HK-2 (cell line): ENCODE measurements around the gene PPP6R3.

Experiments used
- DNase-seq: peaks from one replicate; pipeline ENCODE4 v3.0.0-alpha.2; 2018; ENCODE audit not compliant: unreplicated experiment

Gene PPP6R3

DNA sequence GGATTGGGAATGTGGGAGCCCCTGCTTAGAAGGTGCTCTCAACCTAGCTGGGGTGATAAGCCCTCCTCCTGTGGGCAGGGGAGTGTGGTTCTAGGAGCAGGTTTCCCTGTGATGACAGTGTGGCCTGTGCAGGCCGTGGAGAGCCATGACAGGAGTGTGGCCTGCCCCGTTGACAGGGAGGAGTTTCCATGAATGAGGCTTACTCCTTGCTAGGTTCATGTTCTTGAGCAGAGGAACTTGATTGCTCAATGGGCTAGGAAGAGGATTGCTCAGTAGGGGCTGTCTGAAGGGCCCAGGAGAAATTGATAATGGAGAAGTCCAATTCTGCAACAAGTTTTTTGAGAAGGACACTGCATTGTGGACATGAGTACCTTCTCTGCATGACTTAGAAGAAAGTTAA is 92.0 kb downstream of the PPP6R3 start:
- DNase-seq: no peak

DNA sequence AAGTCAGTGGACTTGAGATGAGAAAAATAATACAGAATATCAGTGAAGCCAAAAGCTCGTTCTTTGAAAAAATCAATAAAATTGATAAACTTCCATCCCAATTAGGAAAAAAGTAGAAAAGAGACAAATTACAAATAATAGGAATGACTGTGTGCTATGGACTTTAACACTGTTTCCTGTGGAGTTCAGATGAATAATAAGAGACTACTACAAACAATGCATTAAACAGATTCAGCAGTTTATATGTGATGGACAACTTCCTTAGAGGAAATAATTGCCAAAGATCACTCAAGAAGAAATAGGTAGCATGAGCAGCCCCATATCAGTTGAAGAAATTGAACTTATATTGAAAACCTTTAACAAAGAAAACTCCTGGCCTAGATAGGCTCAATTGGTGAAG is 99.7 kb downstream of the PPP6R3 start:
- DNase-seq: no peak

DNA sequence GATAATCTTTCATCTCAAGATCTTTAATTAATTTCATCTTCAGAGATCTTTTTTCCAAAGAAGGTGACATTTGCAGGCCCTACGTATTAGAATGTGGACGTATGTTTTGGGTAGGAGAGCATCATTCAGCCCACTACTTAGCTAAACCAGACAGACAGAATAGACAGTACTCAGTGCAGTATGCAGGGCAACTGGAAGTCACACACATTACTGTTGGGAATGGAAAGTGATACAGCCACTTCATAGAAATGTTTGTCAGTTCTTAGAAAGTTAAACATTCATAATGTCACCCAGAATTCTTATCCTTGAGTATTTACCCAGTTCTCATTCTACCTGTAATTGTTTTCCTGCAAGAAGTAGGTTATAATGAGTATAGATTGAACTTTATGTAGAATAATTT is 102.9 kb downstream of the PPP6R3 start:
- no peak for DNase-seq

DNA sequence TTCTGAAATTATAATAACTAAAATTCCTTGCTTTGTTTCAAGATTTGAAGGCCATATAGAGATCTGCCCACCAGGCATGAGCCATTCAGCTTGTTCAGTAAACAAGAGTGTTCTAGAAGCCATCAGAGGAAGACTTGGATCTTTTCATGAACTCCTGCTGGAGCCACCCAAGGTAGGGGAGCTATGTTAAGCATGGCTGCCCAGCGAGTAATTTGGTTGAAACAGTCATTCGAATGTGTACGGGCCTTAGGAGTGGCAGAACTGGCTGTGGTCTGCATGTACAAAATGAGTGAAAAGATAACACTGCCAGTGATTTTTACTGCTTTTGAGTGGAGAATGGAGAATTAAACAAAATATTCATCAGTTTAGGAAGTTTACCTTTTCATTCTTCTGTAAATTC is 103.7 kb downstream of the PPP6R3 start:
- DNase-seq: no peak

GRCh38 chr11:68565768-68566167 is 105.2 kb downstream of the PPP6R3 start:
- no peak for DNase-seq

DNA sequence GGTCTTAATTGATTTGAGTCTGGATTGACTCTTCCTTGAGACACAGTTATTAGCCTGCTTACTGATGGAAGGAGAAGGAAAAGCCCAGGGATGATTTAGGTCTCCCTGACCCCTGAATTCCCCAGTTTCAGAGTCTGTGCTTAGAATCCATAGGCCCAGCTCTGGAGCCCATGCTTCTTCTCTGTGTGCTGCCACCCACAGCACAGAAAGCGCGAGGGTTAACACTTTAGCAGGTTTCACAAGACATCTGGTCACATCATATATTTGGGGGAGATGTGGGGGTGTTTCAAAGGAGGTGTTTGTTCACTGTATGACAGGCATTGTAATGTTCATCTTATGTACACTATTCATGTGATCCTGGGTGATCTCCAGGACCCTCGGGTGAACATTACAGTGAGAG is 107.0 kb downstream of the PPP6R3 start:
- DNase-seq: no peak

DNA sequence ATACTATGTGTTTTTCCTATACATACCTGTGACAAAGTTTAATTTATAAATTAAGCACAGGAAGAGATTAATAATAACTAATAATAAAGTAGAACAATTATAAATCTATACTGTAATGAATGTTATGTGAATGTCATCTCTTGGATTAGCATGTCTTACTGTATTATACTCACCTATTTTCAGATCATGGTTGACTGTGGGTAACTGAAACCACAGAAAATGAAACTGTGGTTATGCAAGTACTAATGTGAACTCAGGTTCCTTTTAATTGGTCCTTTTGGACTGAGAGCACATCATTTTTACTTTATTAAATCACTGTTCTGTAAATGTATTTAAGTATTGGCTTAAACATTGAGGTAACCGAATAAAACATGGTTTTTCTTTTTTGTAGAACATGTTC is 108.8 kb downstream of the PPP6R3 start:
- DNase-seq: no peak

- no peak for DNase-seq
These were observed 110.1 kb downstream of the PPP6R3 start for GRCh38 chr11:68570691-68571090.

DNA sequence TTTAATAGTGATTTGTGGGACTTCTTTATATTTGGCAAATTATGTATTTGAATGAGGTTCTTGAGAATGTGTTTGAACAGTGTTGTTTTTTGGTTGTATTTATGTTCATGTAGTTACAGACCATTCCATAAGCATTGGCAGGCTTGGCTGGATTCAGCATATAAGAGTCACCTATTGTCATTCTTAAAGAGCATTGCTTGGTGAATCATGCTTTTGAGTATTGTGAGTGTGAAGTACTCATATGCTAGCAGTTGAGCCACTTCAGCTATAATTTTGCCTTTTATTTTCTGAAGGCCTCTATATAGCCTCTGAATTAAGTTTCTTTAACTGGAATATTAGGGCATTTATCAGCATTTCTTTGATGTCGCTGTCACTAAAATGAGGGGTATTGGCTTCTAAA is 113.8 kb downstream of the PPP6R3 start:
- no peak for DNase-seq

GRCh38 chr11:68575025-68575665 is 114.6 kb downstream of the PPP6R3 start:
- DNase-seq: no peak

GRCh38 chr11:68579455-68579854 is 118.9 kb downstream of the PPP6R3 start:
- no peak for DNase-seq

GRCh38 chr11:68581439-68581838 is 120.9 kb downstream of the PPP6R3 start:
- DNase-seq: no peak

GRCh38 chr11:68581901-68582300 is 121.3 kb downstream of the PPP6R3 start:
- DNase-seq: no peak

DNA sequence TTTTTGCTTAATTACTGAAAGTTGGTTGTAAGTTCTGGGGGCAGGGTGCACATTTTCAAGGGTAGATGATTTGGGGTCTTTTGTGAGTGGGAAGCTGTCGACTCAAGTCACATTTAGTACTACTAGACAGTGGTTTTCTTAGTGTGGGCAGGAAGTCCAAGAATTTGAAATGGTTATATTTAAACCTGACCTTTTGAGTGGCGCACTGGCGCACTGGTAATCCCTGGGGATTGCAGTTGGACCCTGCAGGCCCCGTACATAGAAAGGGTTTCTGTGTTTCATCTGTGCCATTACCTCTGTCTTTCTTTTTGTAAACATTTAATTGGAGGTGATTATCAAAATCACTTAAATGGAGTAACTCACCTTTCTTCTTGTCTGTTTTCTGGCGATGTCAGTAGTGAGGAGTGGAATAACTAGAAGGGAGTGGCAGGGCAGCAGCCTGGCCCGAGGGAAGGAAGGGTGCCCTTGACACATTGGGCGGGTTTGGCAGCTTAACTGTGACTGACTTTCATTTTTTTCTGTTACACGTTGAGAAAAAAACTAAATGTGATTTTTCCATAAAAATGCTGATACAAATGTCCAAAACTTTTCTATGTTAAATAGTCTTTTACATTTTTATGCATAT is 122.0 kb downstream of the PPP6R3 start:
- no peak for DNase-seq

GRCh38 chr11:68583041-68583446 is 122.5 kb downstream of the PPP6R3 start:
- DNase-seq: no peak

GRCh38 chr11:68584097-68584496 is 123.5 kb downstream of the PPP6R3 start:
- peak; percentile 6 for DNase-seq

DNA sequence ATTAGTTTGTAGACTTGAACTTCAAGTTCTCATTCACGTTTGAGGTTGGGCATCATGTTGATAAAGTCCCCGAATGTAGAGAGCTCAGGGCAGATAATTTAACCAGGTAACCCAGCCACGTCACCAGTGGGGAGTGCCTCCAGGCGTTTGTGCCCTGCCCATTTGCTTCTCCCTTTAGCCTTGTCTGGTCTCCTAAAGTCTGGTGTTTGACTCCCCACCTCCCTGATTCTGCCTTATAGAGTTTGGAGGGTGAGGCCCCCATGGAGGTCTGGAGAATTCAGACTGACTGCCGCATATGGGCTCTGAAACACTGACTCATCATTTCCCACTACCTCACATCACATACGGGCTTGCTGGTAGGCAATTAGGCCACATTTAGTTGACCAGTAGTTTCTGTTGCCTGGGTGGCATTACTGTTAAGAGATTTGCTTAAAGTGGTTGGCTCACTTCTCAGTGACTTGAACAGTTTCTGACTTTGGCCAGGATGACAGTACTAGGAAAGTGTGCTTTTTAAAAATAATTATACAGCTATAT is 124.5 kb downstream of the PPP6R3 start:
- DNase-seq: no peak

DNA sequence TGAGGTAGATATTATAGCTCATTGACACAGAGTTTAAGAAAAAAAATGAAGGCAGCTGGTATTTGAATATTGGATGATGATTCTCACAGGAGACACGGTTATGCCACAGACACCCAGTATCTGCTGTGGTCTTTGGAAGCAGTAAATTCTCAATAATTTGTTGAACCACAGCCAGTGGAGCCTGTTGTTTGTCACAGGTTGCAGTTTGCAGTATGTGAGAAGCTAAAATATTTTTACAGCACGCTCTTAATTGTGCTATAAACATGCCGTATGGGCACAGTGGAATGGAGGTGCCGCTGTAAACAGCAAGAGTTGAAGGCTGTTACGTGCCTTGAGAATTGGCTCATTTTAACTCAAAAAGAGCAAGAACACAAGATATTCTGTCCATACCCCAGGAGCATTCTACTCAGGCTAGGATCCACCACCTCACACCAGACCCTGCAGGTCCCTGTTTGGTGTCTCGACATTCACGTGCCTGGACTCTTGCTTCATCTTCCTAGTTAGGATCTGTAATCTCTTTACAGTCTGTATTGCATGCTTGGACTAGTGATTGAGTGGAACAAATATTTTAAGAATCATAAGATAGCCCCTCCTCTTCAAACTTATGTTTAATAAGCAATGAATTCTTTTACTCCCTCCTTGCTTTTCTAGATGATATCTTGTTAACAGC is 129.1 kb downstream of the PPP6R3 start:
- no peak for DNase-seq

GRCh38 chr11:68591719-68592118 is 131.2 kb downstream of the PPP6R3 start:
- DNase-seq: no peak

GRCh38 chr11:68593441-68593840 is 132.9 kb downstream of the PPP6R3 start:
- DNase-seq: no peak

DNA sequence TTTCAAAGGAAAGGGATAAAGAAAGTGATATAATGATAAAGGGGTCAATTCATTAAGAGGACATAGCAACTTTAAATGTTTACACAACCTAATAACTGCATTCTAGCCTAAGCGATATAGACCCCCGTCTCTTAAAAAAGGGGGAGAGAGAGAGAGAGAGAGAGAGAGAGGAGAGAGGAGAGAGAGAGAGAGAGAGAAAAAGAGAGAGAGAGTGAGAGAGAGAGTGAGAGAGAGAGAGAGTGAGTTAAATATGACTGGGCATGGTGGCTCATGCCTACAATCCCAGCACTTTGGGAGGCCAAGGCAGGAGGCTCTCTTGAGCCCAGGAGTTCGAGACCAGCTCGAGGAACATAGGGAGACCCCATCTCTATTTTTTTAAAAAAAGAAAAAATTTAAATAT is 133.6 kb downstream of the PPP6R3 start:
- no peak for DNase-seq

DNA sequence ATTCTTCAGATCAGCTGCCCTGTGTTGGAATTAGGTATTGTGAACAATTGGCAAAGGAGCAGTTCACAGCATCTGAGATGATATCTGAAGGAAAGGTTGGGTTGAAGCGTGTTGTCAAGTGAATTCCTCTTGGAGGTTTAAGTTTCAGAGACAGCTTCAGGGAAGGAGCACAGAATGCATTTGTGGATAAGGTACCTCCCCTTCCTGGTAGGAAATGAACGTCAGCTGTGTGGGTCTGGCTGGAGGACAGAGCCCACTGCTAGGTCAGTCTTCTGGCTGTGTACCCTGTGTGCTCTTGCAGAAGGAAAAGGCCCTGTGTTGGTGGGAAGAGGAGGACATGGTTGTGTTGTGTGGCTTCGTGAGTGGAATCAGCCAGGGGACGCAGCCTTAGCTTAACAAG is 135.7 kb downstream of the PPP6R3 start:
- no peak for DNase-seq
